ENCODE measurements around the gene IFIT5. TPM values are rescaled to one million over a fixed set of nuclear protein-coding genes. Genes with fewer than 3 reads are reported as not detected.
"Not testable (repeated sequence)": the region's sequence is repeated elsewhere in the genome, so short reads cannot be mapped to it uniquely, and the experiment has no call there.

Gene IFIT5
- total RNA-seq, 2 donors from 2014 or later = 1.5 to 2.5 TPM

GRCh38 chr10:89438525-89438924 lies 24.2 kb downstream of the IFIT5 start:
- H3K27me3 Mint-ChIP-seq (ENCODE audit: insufficient read depth) = no peaks in the 10 kb centered on the region
- Histone ChIP-seq H3K27me3 (ENCODE audit: control insufficient read depth, insufficient read depth, low read length, poor library complexity, severe bottlenecking) (no peaks in the 10 kb centered on the region), H3K9me3 (ENCODE audit: control insufficient read depth, low read length) (no peaks in the 10 kb centered on the region), H3K4me3 (ENCODE audit: low read length) (no peak overlapping the region), H3K36me3 (ENCODE audit: control insufficient read depth, insufficient read depth, low read length) (no peaks in the 10 kb centered on the region), H3K27ac (ENCODE audit: low read depth, low read length) (no peak overlapping the region), H3K4me1 (ENCODE audit: control insufficient read depth, insufficient read depth, low read length) (no peaks in the 10 kb centered on the region), H3K9ac (ENCODE audit: extremely low read depth, low read length, poor library complexity, severe bottlenecking) (no peak overlapping the region)
- no peak for TF ChIP-seq CTCF (conservative IDR thresholded peaks at IDR 0.05)
- no peaks in the 10 kb centered on the region for H3K9me3 Mint-ChIP-seq
- 82 to 91% methylated on average over 3 to 4 of the region's 4 CpGs for WGBS, 2 experiments (ENCODE audit: insufficient coverage in 1 of 2, insufficient read length in 1 of 2)
- H3K36me3 Mint-ChIP-seq (ENCODE audit: low read depth) = peaks cover under 1% of the 10 kb centered on the region
- no peak for DNase-seq
- no peak overlapping the region for H3K4me3 Mint-ChIP-seq
- H3K4me1 Mint-ChIP-seq = no peaks in the 10 kb centered on the region
- H3K27ac Mint-ChIP-seq = no peak overlapping the region

- Mint-ChIP-seq H3K27ac (no peak overlapping the region), H3K4me1 (no peaks in the 10 kb centered on the region), H3K9me3 (peaks cover 6% of the 10 kb centered on the region), H3K27me3 (ENCODE audit: insufficient read depth) (no peaks in the 10 kb centered on the region), H3K36me3 (ENCODE audit: low read depth) (peaks cover 9% of the 10 kb centered on the region), H3K4me3 (no peak overlapping the region)
- Histone ChIP-seq H3K4me3 (ENCODE audit: low read length) (no peak overlapping the region), H3K36me3 (ENCODE audit: control insufficient read depth, insufficient read depth, low read length) (no peaks in the 10 kb centered on the region), H3K4me1 (ENCODE audit: control insufficient read depth, insufficient read depth, low read length) (no peaks in the 10 kb centered on the region), H3K9me3 (ENCODE audit: control insufficient read depth, low read length) (peaks cover 5% of the 10 kb centered on the region), H3K27ac (ENCODE audit: low read depth, low read length) (no peak overlapping the region), H3K9ac (ENCODE audit: extremely low read depth, low read length, poor library complexity, severe bottlenecking) (no peak overlapping the region), H3K27me3 (ENCODE audit: control insufficient read depth, insufficient read depth, low read length, poor library complexity, severe bottlenecking) (no peaks in the 10 kb centered on the region)
- DNase-seq = no peak
- no peak for TF ChIP-seq CTCF (conservative IDR thresholded peaks at IDR 0.05)
- 93 to 100% methylated on average over 1 to 4 of the region's 4 CpGs for WGBS, 2 experiments (ENCODE audit: insufficient coverage in 1 of 2, insufficient read length in 1 of 2)
Observed at GRCh38 chr10:89440226-89441009, 26.1 kb downstream of the IFIT5 start.

- Histone ChIP-seq H3K9me3 (ENCODE audit: control insufficient read depth, low read length) (peaks cover 5% of the 10 kb centered on the region), H3K36me3 (ENCODE audit: control insufficient read depth, insufficient read depth, low read length) (no peaks in the 10 kb centered on the region), H3K4me3 (ENCODE audit: low read length) (no peak overlapping the region), H3K4me1 (ENCODE audit: control insufficient read depth, insufficient read depth, low read length) (no peaks in the 10 kb centered on the region), H3K27me3 (ENCODE audit: control insufficient read depth, insufficient read depth, low read length, poor library complexity, severe bottlenecking) (no peaks in the 10 kb centered on the region), H3K27ac (ENCODE audit: low read depth, low read length) (no peak overlapping the region), H3K9ac (ENCODE audit: extremely low read depth, low read length, poor library complexity, severe bottlenecking) (no peak overlapping the region)
- no peak overlapping the region for H3K27ac Mint-ChIP-seq
- no peak overlapping the region for H3K4me3 Mint-ChIP-seq
- peaks cover 23% of the 10 kb centered on the region for H3K9me3 Mint-ChIP-seq
- no peaks in the 10 kb centered on the region for H3K4me1 Mint-ChIP-seq
- 100% methylated on average over 1 of the region's 1 CpG; no CpG with 5 or more reads in 1 of the 2 experiments for WGBS, 2 experiments (ENCODE audit: insufficient coverage in 1 of 2, insufficient read length in 1 of 2)
- H3K27me3 Mint-ChIP-seq (ENCODE audit: insufficient read depth) = no peaks in the 10 kb centered on the region
- no peak for TF ChIP-seq CTCF (conservative IDR thresholded peaks at IDR 0.05)
- no peak for DNase-seq
- H3K36me3 Mint-ChIP-seq (ENCODE audit: low read depth) = peaks cover 12% of the 10 kb centered on the region
Observed at GRCh38 chr10:89442289-89442688, 27.9 kb downstream of the IFIT5 start.

DNA sequence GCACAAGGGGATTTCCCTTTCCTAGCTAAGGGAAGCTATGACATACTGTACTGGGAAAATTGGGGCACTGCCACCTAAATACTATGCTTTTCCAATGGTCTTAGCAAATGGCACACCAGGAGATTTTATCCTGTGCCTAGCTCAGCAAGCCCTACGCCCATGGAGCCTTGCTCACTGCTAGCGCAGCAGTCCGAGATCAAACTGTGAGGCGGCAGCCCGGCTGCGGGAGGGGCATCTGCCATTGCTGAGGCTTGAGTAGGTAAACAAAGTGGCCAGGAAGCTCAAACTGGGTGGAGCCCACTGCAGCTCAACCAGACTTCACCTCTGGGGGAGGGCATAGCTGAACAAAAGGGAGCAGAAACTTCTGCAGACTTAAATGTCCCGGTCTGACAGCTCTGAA lies 30.5 kb downstream of the IFIT5 start:
- H3K4me1 Mint-ChIP-seq; H3K9ac ChIP-seq (ENCODE audit: extremely low read depth, low read length, poor library complexity, severe bottlenecking); H3K4me1 ChIP-seq (ENCODE audit: control insufficient read depth, insufficient read depth, low read length); DNase-seq; H3K4me3 Mint-ChIP-seq; H3K9me3 ChIP-seq (ENCODE audit: control insufficient read depth, low read length); H3K27me3 Mint-ChIP-seq (ENCODE audit: insufficient read depth); H3K27ac ChIP-seq (ENCODE audit: low read depth, low read length); H3K36me3 ChIP-seq (ENCODE audit: control insufficient read depth, insufficient read depth, low read length); H3K27ac Mint-ChIP-seq; H3K27me3 ChIP-seq (ENCODE audit: control insufficient read depth, insufficient read depth, low read length, poor library complexity, severe bottlenecking); H3K4me3 ChIP-seq (ENCODE audit: low read length): not testable (repeated sequence)
- peaks cover 12% of the 10 kb centered on the region for H3K36me3 Mint-ChIP-seq (ENCODE audit: low read depth)
- peaks cover 24% of the 10 kb centered on the region for H3K9me3 Mint-ChIP-seq
- 95 to 97% methylated on average over 6 to 7 of the region's 7 CpGs for WGBS, 2 experiments (ENCODE audit: insufficient coverage in 1 of 2, insufficient read length in 1 of 2)
